MCF 10A (cell line): ENCODE measurements around the gene UBXN10. TPM values are rescaled to one million over a fixed set of nuclear protein-coding genes. Genes with fewer than 3 reads are reported as not detected.

Experiments used
- BruUV-seq: library from RNA; stranded (reverse); fragments of 400-500 nt; replicated peaks from 2 replicates; lab custom pipeline; 2021; lab: Mats Ljungman, UMichigan
- CTCF ChIA-PET: fragments of 300-600 bp; sonication (Branson Sonifier 250); formaldehyde crosslinking; extraction: SDS; loops from one replicate; lab custom pipeline; 2021; ENCODE audit warnings: antibody characterized with exemption, inconsistent platforms; lab: Yijun Ruan, JAX
- POLR2A ChIA-PET: fragments of 300-600, 350-650 bp; sonication (Branson Sonifier 250); formaldehyde crosslinking; extraction: SDS; loops from one replicate; lab custom pipeline; 2020; ENCODE audit warnings: antibody characterized with exemption, inconsistent platforms; lab: Yijun Ruan, JAX
- DNase-seq: peaks from one replicate; pipeline ENCODE4 v3.0.0-alpha.2; 2018; ENCODE audit not compliant: unreplicated experiment
- H3K27ac Mint-ChIP-seq: one replicate; pipeline ENCODE4 v1.8.0; 2022; ENCODE audit warnings: mild to moderate bottlenecking, low read depth, mixed read lengths; ENCODE audit not compliant: unreplicated experiment
- H3K27me3 Mint-ChIP-seq: one replicate; pipeline ENCODE4 v1.8.0; 2022; ENCODE audit warnings: mixed read lengths; ENCODE audit not compliant: insufficient read depth, unreplicated experiment
- H3K36me3 Mint-ChIP-seq: one replicate; pipeline ENCODE4 v1.8.0; 2022; ENCODE audit warnings: mild to moderate bottlenecking, moderate library complexity, mixed read lengths; ENCODE audit not compliant: insufficient read depth, unreplicated experiment
- H3K4me1 Mint-ChIP-seq: one replicate; pipeline ENCODE4 v1.8.0; 2022; ENCODE audit warnings: mixed read lengths; ENCODE audit not compliant: insufficient read depth, unreplicated experiment
- H3K4me3 Mint-ChIP-seq: one replicate; pipeline ENCODE4 v1.8.0; 2022; ENCODE audit warnings: mild to moderate bottlenecking, moderate library complexity, mixed read lengths; ENCODE audit not compliant: unreplicated experiment
- H3K9me3 Mint-ChIP-seq: one replicate; pipeline ENCODE4 v1.8.0; 2022; ENCODE audit warnings: mixed read lengths; ENCODE audit not compliant: unreplicated experiment
- intact Hi-C: fragments of 100-400 bp; cut with micrococcal nuclease; formaldehyde crosslinking; loops from 2 replicates; pipeline ENCODE4 v1.14.1; 2022
- total RNA-seq: library from RNA; stranded (reverse); gene quantifications from 2 replicates; pipeline ENCODE4 v1.2.3, GENCODE V29; 2022
- TF ChIP-seq, protein P1 (sequence below): fragments of 200-600 bp; IDR thresholded peaks from one replicate; pipeline ENCODE4 v1.8.0; 2022; ENCODE audit warnings: antibody characterized with exemption, mild to moderate bottlenecking; ENCODE audit not compliant: unreplicated experiment

UBXN10 gene
- total RNA-seq, 1 experiment from 2014 or later: not detected

DNA sequence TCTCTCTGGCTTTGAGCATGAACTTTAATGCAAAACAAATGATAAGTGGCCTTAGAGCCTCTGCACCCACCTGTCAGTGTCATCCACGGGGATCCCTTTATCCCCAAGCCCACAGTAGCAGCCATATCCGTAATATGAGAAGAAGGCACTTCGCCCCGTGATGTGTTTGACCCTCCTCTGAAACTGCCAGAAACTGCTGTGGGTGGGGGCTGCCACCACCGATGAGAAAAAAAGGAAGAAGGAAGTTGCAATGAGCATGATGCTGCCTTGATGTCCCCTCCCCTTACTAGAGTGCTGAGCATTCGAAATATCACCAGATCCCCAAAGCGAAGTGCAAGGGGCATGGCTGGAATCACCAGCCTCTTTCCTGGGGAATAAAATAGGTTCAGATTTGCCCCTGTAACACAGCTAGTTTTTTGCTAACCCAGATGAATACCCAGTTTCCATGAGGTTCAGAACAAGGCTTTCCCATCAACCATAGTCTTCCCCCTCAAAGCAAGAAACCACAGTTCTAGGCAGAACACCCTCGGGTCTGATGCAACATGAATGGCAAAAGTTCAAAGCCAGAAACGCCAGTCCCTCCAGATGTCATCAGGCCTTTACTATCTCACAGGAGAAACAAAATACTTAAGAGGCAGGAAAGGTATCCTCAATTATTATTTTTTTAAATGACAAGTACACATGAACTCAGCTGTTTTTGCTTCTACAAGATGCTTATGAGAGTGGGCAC, 10.8 kb upstream of the UBXN10 start:
- DNase-seq: no peak
- CTCF ChIA-PET: no interaction called here
- Mint-ChIP-seq H3K36me3 (no peaks in the 10 kb centered on the region), H3K27ac (no peak overlapping the region), H3K4me3 (no peak overlapping the region), H3K9me3 (peaks cover 10% of the 10 kb centered on the region), H3K27me3 (no peaks in the 10 kb centered on the region), H3K4me1 (no peaks in the 10 kb centered on the region)
- intact Hi-C loops: no loop called here
- BruUV-seq: no TSS peak
- POLR2A ChIA-PET: interaction anchor here (0.7 to 0.9 kb wide), 2 partner anchors 9 to 428 kb away, joined by 3 read pairs; no protein-coding TSS in a partner anchor
- TF ChIP-seq, protein P1, sequence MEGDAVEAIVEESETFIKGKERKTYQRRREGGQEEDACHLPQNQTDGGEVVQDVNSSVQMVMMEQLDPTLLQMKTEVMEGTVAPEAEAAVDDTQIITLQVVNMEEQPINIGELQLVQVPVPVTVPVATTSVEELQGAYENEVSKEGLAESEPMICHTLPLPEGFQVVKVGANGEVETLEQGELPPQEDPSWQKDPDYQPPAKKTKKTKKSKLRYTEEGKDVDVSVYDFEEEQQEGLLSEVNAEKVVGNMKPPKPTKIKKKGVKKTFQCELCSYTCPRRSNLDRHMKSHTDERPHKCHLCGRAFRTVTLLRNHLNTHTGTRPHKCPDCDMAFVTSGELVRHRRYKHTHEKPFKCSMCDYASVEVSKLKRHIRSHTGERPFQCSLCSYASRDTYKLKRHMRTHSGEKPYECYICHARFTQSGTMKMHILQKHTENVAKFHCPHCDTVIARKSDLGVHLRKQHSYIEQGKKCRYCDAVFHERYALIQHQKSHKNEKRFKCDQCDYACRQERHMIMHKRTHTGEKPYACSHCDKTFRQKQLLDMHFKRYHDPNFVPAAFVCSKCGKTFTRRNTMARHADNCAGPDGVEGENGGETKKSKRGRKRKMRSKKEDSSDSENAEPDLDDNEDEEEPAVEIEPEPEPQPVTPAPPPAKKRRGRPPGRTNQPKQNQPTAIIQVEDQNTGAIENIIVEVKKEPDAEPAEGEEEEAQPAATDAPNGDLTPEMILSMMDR: no peak

DNA sequence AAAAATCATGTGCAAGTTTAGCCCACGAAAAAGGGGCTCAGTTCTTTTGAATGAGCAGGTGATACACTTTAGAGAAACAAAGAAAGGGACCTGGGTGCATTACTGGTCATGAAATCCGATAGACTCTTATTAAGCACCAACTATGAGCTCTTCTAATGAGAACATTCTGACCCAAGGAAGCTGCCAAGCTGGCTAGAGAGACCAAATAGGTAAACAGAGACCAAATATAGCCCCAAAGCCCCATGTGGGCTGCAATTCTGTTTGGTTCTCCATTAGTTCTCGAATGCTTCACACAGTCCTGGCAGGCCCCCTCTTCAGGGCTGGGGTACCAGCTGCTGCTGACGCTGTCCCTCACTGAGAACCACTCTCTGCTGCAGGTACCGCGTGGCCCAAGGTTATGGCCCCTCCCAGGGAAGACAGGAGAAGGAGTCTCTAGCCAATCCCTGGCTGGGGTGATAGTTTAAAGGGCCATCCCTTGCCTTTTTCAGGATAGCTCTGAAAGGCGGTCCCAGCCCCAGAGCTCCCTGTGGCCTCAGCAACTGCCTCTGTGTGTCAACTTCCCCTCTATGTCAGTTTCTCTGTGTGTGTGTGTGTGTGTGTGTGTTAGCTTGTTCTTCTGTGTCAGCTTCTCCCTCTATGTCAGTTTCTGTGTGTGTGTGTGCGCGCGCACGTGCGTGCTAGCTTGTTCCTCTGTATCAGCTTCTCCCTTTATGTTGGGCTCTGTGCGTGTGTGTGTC, 7.1 kb upstream of the UBXN10 start:
- intact Hi-C loops: no loop called here
- no peaks in the 10 kb centered on the region for H3K36me3 Mint-ChIP-seq
- CTCF ChIA-PET: interaction anchor here (0.5 to 3.1 kb wide), 8 partner anchors 12 to 679 kb away, joined by 3 to 11 read pairs (median 4); no protein-coding TSS in a partner anchor

DNA sequence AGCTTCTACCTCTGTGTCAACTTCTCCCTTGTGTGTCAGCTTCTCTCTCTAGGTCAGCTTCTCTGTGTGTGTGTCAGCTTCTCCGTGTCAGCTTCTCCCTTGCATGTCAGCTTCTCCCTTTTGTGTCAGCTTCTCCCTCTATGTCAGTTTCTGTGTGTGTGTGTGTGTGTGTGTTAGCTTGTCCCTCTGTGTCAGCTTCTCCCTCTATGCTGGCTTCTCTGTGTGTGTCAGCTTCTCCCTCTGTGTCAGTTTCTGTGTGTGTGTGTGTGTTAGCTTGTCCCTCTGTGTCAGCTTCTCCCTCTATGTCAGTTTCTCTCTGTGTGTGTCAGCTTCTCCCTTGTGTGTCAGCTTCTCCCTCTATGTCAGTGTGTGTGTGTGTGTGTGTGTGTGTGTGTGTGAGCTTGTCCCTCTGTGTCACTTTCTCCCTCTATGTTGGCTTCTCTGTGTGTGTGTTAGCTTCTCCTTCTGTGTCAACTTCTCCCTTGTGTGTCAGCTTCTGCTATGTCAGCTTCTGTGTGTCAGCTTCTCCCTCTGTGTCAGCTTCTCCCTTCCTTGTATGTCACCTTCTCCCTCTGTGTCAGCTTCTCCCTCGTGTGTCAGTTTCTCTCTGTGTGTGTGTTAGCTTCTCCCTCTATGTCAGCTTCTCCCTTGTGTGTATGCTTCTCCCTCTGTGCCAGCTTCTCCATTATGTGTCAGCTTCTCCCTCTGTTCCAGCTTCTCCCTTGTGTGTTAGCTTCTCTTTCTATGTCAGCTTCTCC, 6.3 kb upstream of the UBXN10 start:
- no peaks in the 10 kb centered on the region for H3K36me3 Mint-ChIP-seq
- BruUV-seq: no TSS peak
- no peak for DNase-seq
- H3K27ac Mint-ChIP-seq: no peak overlapping the region
- POLR2A ChIA-PET: interaction anchor here (0.6 to 1.7 kb wide), 4 partner anchors 15 to 969 kb away, joined by 3 to 5 read pairs (median 4); no protein-coding TSS in a partner anchor
- TF ChIP-seq, protein P1: no peak
- no peak overlapping the region for H3K4me3 Mint-ChIP-seq
- CTCF ChIA-PET: interaction anchor here (0.6 to 3.1 kb wide), 10 partner anchors 8 to 518 kb away, joined by 3 to 11 read pairs (median 4); no protein-coding TSS in a partner anchor
- peaks cover 7% of the 10 kb centered on the region for H3K4me1 Mint-ChIP-seq
- H3K27me3 Mint-ChIP-seq: no peaks in the 10 kb centered on the region
- peaks cover 13% of the 10 kb centered on the region for H3K9me3 Mint-ChIP-seq
- intact Hi-C loops: no loop called here

More for the DNA sequence above, 7.1 kb upstream of the UBXN10 start:
- Mint-ChIP-seq H3K9me3 (peaks cover 13% of the 10 kb centered on the region), H3K27ac (no peak overlapping the region), H3K4me3 (no peak overlapping the region), H3K27me3 (no peaks in the 10 kb centered on the region), H3K4me1 (peaks cover 6% of the 10 kb centered on the region)
- no TSS peak for BruUV-seq
- TF ChIP-seq, protein P1: no peak
- no peak for DNase-seq
- POLR2A ChIA-PET: interaction anchor here (0.6 to 1.7 kb wide), 3 partner anchors 16 to 968 kb away, joined by 3 to 5 read pairs (median 5); no protein-coding TSS in a partner anchor
